Activated CD8-positive, alpha-beta memory T cell treated with anti-CD3 and anti-CD28 coated beads for 24 hours (primary cell): ENCODE data around the gene PTPRM.
"Not testable (repeated sequence)": the region's sequence is repeated elsewhere in the genome, so short reads cannot be mapped to it uniquely, and the experiment has no call there.

Experiments
- DNase-seq: peaks from one replicate; pipeline ENCODE4 v3.0.0-alpha.2; 2020

The PTPRM gene

GRCh38 chr18:8413189-8413588, 846.1 kb downstream of the PTPRM start:
- DNase-seq = no peak

GRCh38 chr18:8413751-8414150, 846.6 kb downstream of the PTPRM start:
- DNase-seq = no peak

GRCh38 chr18:8416212-8417019, 849.3 kb downstream of the PTPRM start:
- no peak for DNase-seq

- DNase-seq = no peak
Measured at GRCh38 chr18:8422391-8422790, 855.3 kb downstream of the PTPRM start.

- no peak for DNase-seq
Measured at GRCh38 chr18:8423051-8423557, 856.0 kb downstream of the PTPRM start.

- no peak for DNase-seq
Measured at GRCh38 chr18:8424481-8424880, 857.4 kb downstream of the PTPRM start.

- no peak for DNase-seq
Measured at GRCh38 chr18:8424917-8425725, 858.0 kb downstream of the PTPRM start.

- no peak for DNase-seq
Measured at GRCh38 chr18:8426401-8426800, 859.3 kb downstream of the PTPRM start.

- DNase-seq = no peak
Measured at GRCh38 chr18:8427339-8427738, 860.2 kb downstream of the PTPRM start.

GRCh38 chr18:8428951-8429350, 861.8 kb downstream of the PTPRM start:
- DNase-seq = no peak

- no peak for DNase-seq
Measured at GRCh38 chr18:8431036-8431435, 863.9 kb downstream of the PTPRM start.

GRCh38 chr18:8433323-8433722, 866.2 kb downstream of the PTPRM start:
- DNase-seq = no peak

GRCh38 chr18:8433771-8434170, 866.7 kb downstream of the PTPRM start:
- no peak for DNase-seq

- no peak for DNase-seq
Measured at GRCh38 chr18:8435376-8435775, 868.3 kb downstream of the PTPRM start.

- DNase-seq = no peak
Measured at GRCh38 chr18:8439055-8439454, 871.9 kb downstream of the PTPRM start.

- DNase-seq = no peak
Measured at GRCh38 chr18:8443505-8443904, 876.4 kb downstream of the PTPRM start.

GRCh38 chr18:8446936-8447335, 879.8 kb downstream of the PTPRM start:
- not testable (repeated sequence) for DNase-seq

- DNase-seq = no peak
Measured at GRCh38 chr18:8448130-8448529, 881.0 kb downstream of the PTPRM start.

- DNase-seq = no peak
Measured at GRCh38 chr18:8450013-8450412, 882.9 kb downstream of the PTPRM start.

GRCh38 chr18:8450898-8451665, 884.0 kb downstream of the PTPRM start:
- DNase-seq = no peak

GRCh38 chr18:8453528-8453927, 886.4 kb downstream of the PTPRM start:
- DNase-seq = no peak

GRCh38 chr18:8454136-8454535, 887.0 kb downstream of the PTPRM start:
- no peak for DNase-seq
